Mesenchymal stem cell (in vitro differentiated cells and primary cell): ENCODE measurements around the gene GABBR2.

Experiments
- DNase-seq: peaks from one replicate; pipeline ENCODE4 v3.0.0-alpha.2; 2013
- H2AFZ ChIP-seq: one replicate; pipeline ENCODE4 v1.6.1; 2013; ENCODE audit warnings: low read depth, mild to moderate bottlenecking, control low read depth, inconsistent platforms, low read length, moderate library complexity
- H2AK5ac ChIP-seq: 2 replicates; pipeline ENCODE4 v1.6.1; 2013; ENCODE audit warnings: low read length, moderate library complexity, mild to moderate bottlenecking, inconsistent platforms; ENCODE audit not compliant: severe bottlenecking
- H2BK120ac ChIP-seq: one replicate; pipeline ENCODE4 v1.6.1; 2013; ENCODE audit warnings: low read depth, mild to moderate bottlenecking, inconsistent platforms, low read length, moderate library complexity
- H2BK12ac ChIP-seq, 2 experiments: one replicate each; pipeline ENCODE4 v1.6.1; 2013; ENCODE audit warnings: inconsistent platforms in 2 of 2, low read length in 2 of 2, mild to moderate bottlenecking in 2 of 2, moderate library complexity in 2 of 2, control low read depth in 1 of 2
- H2BK15ac ChIP-seq: one replicate; pipeline ENCODE4 v1.6.1; 2013; ENCODE audit warnings: mild to moderate bottlenecking, low read depth, inconsistent platforms; ENCODE audit not compliant: poor library complexity, severe bottlenecking
- H2BK5ac ChIP-seq: 2 replicates; pipeline ENCODE4 v1.6.1; 2013; ENCODE audit warnings: low read depth, mild to moderate bottlenecking, low read length, control low read depth, inconsistent platforms; ENCODE audit not compliant: poor library complexity, severe bottlenecking
- H3K14ac ChIP-seq, 2 experiments: one replicate each; pipeline ENCODE4 v1.6.1; 2013; ENCODE audit warnings: inconsistent platforms in 2 of 2, low read length in 2 of 2, control low read depth in 1 of 2, mild to moderate bottlenecking in 1 of 2, moderate library complexity in 1 of 2
- H3K18ac ChIP-seq, 2 experiments: one replicate each; pipeline ENCODE4 v1.6.1; 2013; ENCODE audit warnings: inconsistent platforms in 2 of 2, low read length in 2 of 2, control low read depth in 1 of 2, low read depth in 1 of 2, mild to moderate bottlenecking in 1 of 2
- H3K23ac ChIP-seq, 2 experiments: one replicate each; pipeline ENCODE4 v1.6.1; 2013; ENCODE audit warnings: inconsistent platforms in 2 of 2, low read length in 2 of 2, mild to moderate bottlenecking in 2 of 2, moderate library complexity in 2 of 2, control low read depth in 1 of 2
- H3K27ac ChIP-seq: 2 replicates; pipeline ENCODE4 v1.5.1; 2013; ENCODE audit warnings: mild to moderate bottlenecking, moderate library complexity, low read length, control low read depth, inconsistent platforms; ENCODE audit not compliant: poor library complexity, severe bottlenecking
- H3K27me3 ChIP-seq, 2 experiments: 2 replicates each; pipeline versions ENCODE4 v1.6.1 to v1.7.0; 2013; ENCODE audit warnings: low read length in 2 of 2, mild to moderate bottlenecking in 2 of 2, moderate library complexity in 2 of 2, control low read depth in 1 of 2, inconsistent platforms in 1 of 2; ENCODE audit not compliant: control insufficient read depth in 1 of 2, insufficient read depth in 1 of 2
- H3K36me3 ChIP-seq, 2 experiments: 2 replicates each; pipeline versions ENCODE4 v1.6.1 to v1.7.0; 2013; ENCODE audit warnings: low read length in 2 of 2, control low read depth in 1 of 2, inconsistent platforms in 1 of 2, low read depth in 1 of 2, mild to moderate bottlenecking in 1 of 2; ENCODE audit not compliant: insufficient read depth in 2 of 2, control insufficient read depth in 1 of 2
- H3K4ac ChIP-seq, 2 experiments: one replicate each; pipeline ENCODE4 v1.6.1; 2013; ENCODE audit warnings: inconsistent platforms in 2 of 2, low read length in 2 of 2, mild to moderate bottlenecking in 2 of 2, moderate library complexity in 2 of 2, control low read depth in 1 of 2, low read depth in 1 of 2
- H3K4me1 ChIP-seq: 2 replicates; pipeline ENCODE4 v1.6.1; 2013; ENCODE audit warnings: low read depth, low read length, control low read depth; ENCODE audit not compliant: control insufficient read depth, insufficient read depth
- H3K4me2 ChIP-seq: 2 replicates; pipeline ENCODE4 v1.6.1; 2013; ENCODE audit warnings: low read length, mild to moderate bottlenecking, inconsistent platforms; ENCODE audit not compliant: poor library complexity, severe bottlenecking
- H3K4me3 ChIP-seq, 2 experiments: 2 replicates each; pipeline versions ENCODE4 v1.5.1 to v1.7.0; 2013; ENCODE audit warnings: low read length in 2 of 2, mild to moderate bottlenecking in 2 of 2, control low read depth in 1 of 2, low read depth in 1 of 2; ENCODE audit not compliant: insufficient read depth in 1 of 2
- H3K79me1 ChIP-seq: replicated peaks from 2 replicates; pipeline ENCODE4 v1.6.1; 2013; ENCODE audit warnings: mild to moderate bottlenecking, control low read depth, low read length, inconsistent platforms; ENCODE audit not compliant: poor library complexity, severe bottlenecking
- H3K9ac ChIP-seq: 2 replicates; pipeline ENCODE4 v1.7.0; 2013; ENCODE audit warnings: mild to moderate bottlenecking, low read length, moderate library complexity
- H3K9me3 ChIP-seq: 2 replicates; pipeline ENCODE4 v1.7.0; 2013; ENCODE audit warnings: mild to moderate bottlenecking, low read length; ENCODE audit not compliant: control insufficient read depth
- H4K8ac ChIP-seq: one replicate; pipeline ENCODE4 v1.6.1; 2013; ENCODE audit warnings: inconsistent platforms, mild to moderate bottlenecking, low read length, moderate library complexity
- H4K91ac ChIP-seq: one replicate; pipeline ENCODE4 v1.6.1; 2013; ENCODE audit warnings: mild to moderate bottlenecking, low read length, inconsistent platforms
- WGBS: methylation state at CpG from one replicate; pipeline ENCODE4 v1.1.7; 2013; ENCODE audit warnings: mixed read lengths; 5-methylcytosine and 5-hydroxymethylcytosine counted together

The GABBR2 gene

GRCh38 chr9:98365227-98365669 is 343.5 kb downstream of the GABBR2 start:
- Histone ChIP-seq H2AFZ (no peak overlapping the region), H3K14ac (no peak overlapping the region), H2BK5ac (no peak overlapping the region)

DNA sequence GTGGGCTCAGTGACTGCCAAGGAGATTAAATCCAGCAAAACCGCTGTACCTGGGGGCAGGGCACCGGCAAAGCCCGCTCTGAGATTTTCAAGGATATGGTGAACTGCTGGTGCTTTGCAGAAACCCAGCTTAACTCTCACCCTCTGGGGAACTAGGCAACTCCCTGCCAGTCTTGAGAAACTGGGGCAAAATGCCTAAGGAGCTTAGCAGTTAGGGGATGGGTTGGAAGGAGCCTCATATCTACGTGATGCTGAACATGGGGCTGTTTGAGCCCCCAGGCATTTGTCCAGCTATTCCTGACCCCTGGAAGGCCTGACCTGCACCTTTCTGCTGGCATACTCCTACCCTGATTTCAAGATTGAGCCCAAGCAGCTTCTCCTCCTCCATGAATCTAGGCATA is 344.6 kb downstream of the GABBR2 start:
- Histone ChIP-seq H2BK5ac (no peak overlapping the region), H3K4me3 (no peak overlapping the region), H2BK12ac (no peak overlapping the region), H4K8ac (no peak overlapping the region), H2AFZ (no peak overlapping the region), H3K9me3 (peaks cover 16% of the 10 kb centered on the region), H2AK5ac (no peak overlapping the region), H3K14ac (no peak overlapping the region), H3K4me2 (no peak overlapping the region), H3K4me1 (peaks cover 2% of the 10 kb centered on the region), H3K23ac (no peak overlapping the region), H3K4ac (no peak overlapping the region), H3K18ac (no peak overlapping the region), H2BK120ac (no peak overlapping the region), H3K27ac (no peak overlapping the region), H2BK15ac (no peak overlapping the region), H3K27me3 (peaks cover 0 to 11% of the 10 kb centered on the region in 2 experiments), H3K79me1 (no peaks in the 10 kb centered on the region), H3K36me3 (no peaks in the 10 kb centered on the region), H3K9ac (no peak overlapping the region), H4K91ac (no peak overlapping the region)
- WGBS: 98% methylated on average over 4 of the region's 4 CpGs
- no peak for DNase-seq

More at GRCh38 chr9:98365227-98365669, 343.5 kb downstream of the GABBR2 start:
- H4K8ac ChIP-seq: no peak overlapping the region
- no peak overlapping the region for H2BK12ac ChIP-seq
- WGBS: 100% methylated on average over 1 of the region's 1 CpG
- no peak overlapping the region for H4K91ac ChIP-seq
- H3K79me1 ChIP-seq: no peaks in the 10 kb centered on the region
- H3K4me3 ChIP-seq: no peak overlapping the region
- H3K4me1 ChIP-seq: peaks cover 2% of the 10 kb centered on the region
- H3K27me3 ChIP-seq: peaks cover 0 to 11% of the 10 kb centered on the region in 2 experiments
- no peak overlapping the region for H3K23ac ChIP-seq
- peaks cover 16% of the 10 kb centered on the region for H3K9me3 ChIP-seq
- H3K36me3 ChIP-seq: no peaks in the 10 kb centered on the region
- peak; percentile 17 for DNase-seq
- no peak overlapping the region for H3K9ac ChIP-seq
- no peak overlapping the region for H2AK5ac ChIP-seq
- H3K27ac ChIP-seq: no peak overlapping the region
- no peak overlapping the region for H3K4me2 ChIP-seq
- no peak overlapping the region for H3K18ac ChIP-seq
- no peak overlapping the region for H2BK120ac ChIP-seq
- no peak overlapping the region for H3K4ac ChIP-seq
- H2BK15ac ChIP-seq: no peak overlapping the region

DNA sequence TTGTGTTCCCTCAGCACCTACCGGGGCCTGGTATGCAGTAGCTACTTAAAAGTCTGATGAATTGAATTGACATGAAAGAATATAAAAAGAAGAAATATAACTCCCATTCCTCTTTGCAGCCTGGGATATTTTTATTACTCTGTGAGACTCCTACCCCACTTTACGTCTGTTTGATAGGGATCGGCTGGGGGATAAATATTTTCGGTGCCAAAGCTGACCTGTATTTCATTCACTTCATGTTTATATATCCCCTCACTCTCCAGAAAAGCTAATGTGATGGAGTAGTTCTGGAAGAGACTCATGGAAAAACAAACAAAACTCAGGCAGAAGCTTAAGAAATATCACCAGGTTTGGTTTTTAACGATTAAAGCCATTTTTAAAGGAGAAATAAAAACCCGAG is 345.1 kb downstream of the GABBR2 start:
- H3K27me3 ChIP-seq: peaks cover 0 to 11% of the 10 kb centered on the region in 2 experiments
- H2AK5ac ChIP-seq: no peak overlapping the region
- no peak overlapping the region for H3K27ac ChIP-seq
- H4K8ac ChIP-seq: no peak overlapping the region
- no peak for DNase-seq
- no peak overlapping the region for H2BK5ac ChIP-seq
- no peak overlapping the region for H3K4me3 ChIP-seq
- H3K14ac ChIP-seq: no peak overlapping the region
- no peak overlapping the region for H3K4me2 ChIP-seq
- peaks cover 2% of the 10 kb centered on the region for H3K4me1 ChIP-seq
- no peaks in the 10 kb centered on the region for H3K36me3 ChIP-seq
- no peak overlapping the region for H3K23ac ChIP-seq
- no peak overlapping the region for H2BK15ac ChIP-seq
- no peak overlapping the region for H3K9ac ChIP-seq
- no peak overlapping the region for H3K4ac ChIP-seq
- no peak overlapping the region for H2BK120ac ChIP-seq
- no peak overlapping the region for H2AFZ ChIP-seq
- H4K91ac ChIP-seq: no peak overlapping the region
- no peaks in the 10 kb centered on the region for H3K79me1 ChIP-seq
- WGBS: 95% methylated on average over 3 of the region's 6 CpGs
- no peak overlapping the region for H3K18ac ChIP-seq
- H2BK12ac ChIP-seq: no peak overlapping the region
- peaks cover 16% of the 10 kb centered on the region for H3K9me3 ChIP-seq

GRCh38 chr9:98362624-98363252 is 346.0 kb downstream of the GABBR2 start:
- no peak overlapping the region for H4K91ac ChIP-seq
- H3K4me3 ChIP-seq: no peak overlapping the region
- no peak overlapping the region for H2BK15ac ChIP-seq
- H3K9me3 ChIP-seq: peaks cover 16% of the 10 kb centered on the region
- H3K23ac ChIP-seq: peak overlapping the region in 1 of 2 experiments; percentile 61
- H3K9ac ChIP-seq: no peak overlapping the region
- H3K27ac ChIP-seq: no peak overlapping the region
- H3K14ac ChIP-seq: peak overlapping the region in 1 of 2 experiments; percentile 68
- H3K36me3 ChIP-seq: no peaks in the 10 kb centered on the region
- H2AFZ ChIP-seq: no peak overlapping the region
- peaks cover 0 to 6% of the 10 kb centered on the region in 2 experiments for H3K27me3 ChIP-seq
- H2BK5ac ChIP-seq: no peak overlapping the region
- H3K18ac ChIP-seq: no peak overlapping the region
- no peak overlapping the region for H2AK5ac ChIP-seq
- 75% methylated on average over 11 of the region's 11 CpGs for whole genome bisulfite sequencing
- no peak overlapping the region for H4K8ac ChIP-seq
- H3K4ac ChIP-seq: no peak overlapping the region
- no peak overlapping the region for H3K4me2 ChIP-seq
- no peak overlapping the region for H2BK12ac ChIP-seq
- no peak for DNase-seq
- H3K79me1 ChIP-seq: no peaks in the 10 kb centered on the region
- H2BK120ac ChIP-seq: no peak overlapping the region
- H3K4me1 ChIP-seq: peaks cover 2% of the 10 kb centered on the region
